CD4-positive, alpha-beta memory T cell (primary cell): Measurements from ENCODE around the gene IQCM. TPM values are rescaled to one million over a fixed set of nuclear protein-coding genes. Genes with fewer than 3 reads are reported as not detected.

Experiments
- CTCF ChIA-PET: fragments of 350-600 bp; sonication (Branson Sonifier 250); formaldehyde crosslinking; loops from one replicate; lab custom pipeline; 2021; ENCODE audit warnings: inconsistent platforms; ENCODE audit not compliant: partially characterized antibody; lab: Charles Lee
- POLR2A ChIA-PET: fragments of 350-600 bp; sonication (Branson Sonifier 250); formaldehyde crosslinking; loops from one replicate; lab custom pipeline; 2021; ENCODE audit not compliant: partially characterized antibody; lab: Charles Lee
- DNase-seq, 5 donors: peaks; one replicate each; pipeline versions ENCODE4 v3.0.0 to v3.0.0-alpha.2; 2020 to 2022; ENCODE audit warnings: mixed read lengths in 1 of 5
- H3K27ac ChIP-seq: one replicate; pipeline ENCODE4 v1.7.0; 2013; ENCODE audit warnings: low read depth, low read length
- H3K27me3 ChIP-seq: 2 replicates; pipeline ENCODE4 v1.7.0; 2013; ENCODE audit warnings: mild to moderate bottlenecking, low read length, moderate library complexity; ENCODE audit not compliant: insufficient read depth
- H3K36me3 ChIP-seq: 2 replicates; pipeline ENCODE4 v1.7.0; 2013; ENCODE audit warnings: mild to moderate bottlenecking, low read length, moderate library complexity; ENCODE audit not compliant: insufficient read depth
- H3K4me1 ChIP-seq: 2 replicates; pipeline ENCODE4 v1.7.0; 2013; ENCODE audit warnings: mild to moderate bottlenecking, low read length, moderate library complexity; ENCODE audit not compliant: insufficient read depth
- H3K4me3 ChIP-seq, 2 donors: one replicate each; pipeline ENCODE4 v1.7.0; 2013; ENCODE audit warnings: low read length in 2 of 2, mild to moderate bottlenecking in 1 of 2
- H3K9me3 ChIP-seq, 2 donors: one replicate each; pipeline ENCODE4 v1.7.0; 2013; ENCODE audit warnings: low read length in 2 of 2, control low read depth in 1 of 2; ENCODE audit not compliant: control insufficient read depth in 1 of 2
- H3K27ac Mint-ChIP-seq, 7 donors: one replicate each; pipeline ENCODE4 v1.8.0; 2020 to 2021; ENCODE audit warnings: mixed read lengths in 7 of 7, mild to moderate bottlenecking in 6 of 7, inconsistent platforms in 3 of 7, moderate library complexity in 3 of 7
- H3K27me3 Mint-ChIP-seq, 2 donors: one replicate each; pipeline ENCODE4 v1.8.0; 2020 to 2021; ENCODE audit warnings: mixed read lengths in 2 of 2
- H3K36me3 Mint-ChIP-seq, 2 donors: one replicate each; pipeline ENCODE4 v1.8.0; 2020 to 2021; ENCODE audit warnings: mixed read lengths in 2 of 2, inconsistent platforms in 1 of 2, mild to moderate bottlenecking in 1 of 2
- H3K4me1 Mint-ChIP-seq, 4 donors: one replicate each; pipeline ENCODE4 v1.8.0; 2020 to 2021; ENCODE audit warnings: mixed read lengths in 4 of 4, mild to moderate bottlenecking in 1 of 4
- H3K4me3 Mint-ChIP-seq, 8 donors: one replicate each; pipeline ENCODE4 v1.8.0; 2020 to 2021; ENCODE audit warnings: mixed read lengths in 8 of 8, mild to moderate bottlenecking in 7 of 8, moderate library complexity in 6 of 8, inconsistent platforms in 3 of 8
- H3K9me3 Mint-ChIP-seq, 8 donors: one replicate each; pipeline ENCODE4 v1.8.0; 2020 to 2021; ENCODE audit warnings: mixed read lengths in 8 of 8, mild to moderate bottlenecking in 5 of 8, inconsistent platforms in 3 of 8, moderate library complexity in 1 of 8
- intact Hi-C: fragments of 100-400 bp; cut with micrococcal nuclease; formaldehyde crosslinking; loops from one replicate; pipeline ENCODE4 v1.15.1; 2023
- polyA plus RNA-seq, 2 donors: library from polyadenylated mRNA; unstranded; fragments of 300-500 nt; fragmentation: Illumina TruSeq; gene quantifications; one replicate each; pipeline ENCODE4 v1.2.3, GENCODE V29; 2021
- total RNA-seq, 2 experiments: library from RNA; stranded (reverse); gene quantifications; one replicate each; pipeline ENCODE4 v1.2.3, GENCODE V29; 2021

IQCM gene
- total and polyA plus RNA-seq, 4 experiments from 2014 or later: not detected

GRCh38 chr4:149781150-149781549 lies 34.5 kb downstream of the IQCM start:
- CTCF ChIA-PET: no interaction called here
- H3K27me3 Mint-ChIP-seq: no peaks in the 10 kb centered on the region
- intact Hi-C loops: no loop called here
- Histone ChIP-seq H3K27ac (no peak overlapping the region), H3K4me1 (no peaks in the 10 kb centered on the region), H3K9me3 (no peaks in the 10 kb centered on the region), H3K36me3 (no peaks in the 10 kb centered on the region), H3K4me3 (no peak overlapping the region), H3K27me3 (no peaks in the 10 kb centered on the region)
- H3K9me3 Mint-ChIP-seq: peaks cover 0 to 6% (median 0%) of the 10 kb centered on the region in 8 donors
- H3K4me3 Mint-ChIP-seq: no peak overlapping the region
- H3K4me1 Mint-ChIP-seq: no peaks in the 10 kb centered on the region
- POLR2A ChIA-PET: no interaction called here
- DNase-seq: no peak
- no peak overlapping the region for H3K27ac Mint-ChIP-seq
- no peaks in the 10 kb centered on the region for H3K36me3 Mint-ChIP-seq

- Mint-ChIP-seq H3K27ac (no peak overlapping the region), H3K27me3 (no peaks in the 10 kb centered on the region), H3K36me3 (no peaks in the 10 kb centered on the region), H3K4me1 (no peaks in the 10 kb centered on the region), H3K4me3 (no peak overlapping the region), H3K9me3 (peaks cover 0 to 2% (median 0%) of the 10 kb centered on the region in 8 donors)
- no peak overlapping the region for H3K27ac ChIP-seq
- intact Hi-C loops: no loop called here
- H3K36me3 ChIP-seq: no peaks in the 10 kb centered on the region
- DNase-seq: no peak
- no peaks in the 10 kb centered on the region for H3K27me3 ChIP-seq
- POLR2A ChIA-PET: no interaction called here
- no peaks in the 10 kb centered on the region for H3K9me3 ChIP-seq
- no peaks in the 10 kb centered on the region for H3K4me1 ChIP-seq
- no peak overlapping the region for H3K4me3 ChIP-seq
- CTCF ChIA-PET: no interaction called here
Measured at GRCh38 chr4:149768477-149768876, 47.2 kb downstream of the IQCM start.

- H3K4me1 ChIP-seq: no peaks in the 10 kb centered on the region
- no peaks in the 10 kb centered on the region for H3K4me1 Mint-ChIP-seq
- ChIA-PET CTCF (interaction anchor here (1.2 kb wide), 1 partner anchor 10 kb away, joined by 3 read pairs; no protein-coding TSS in a partner anchor), POLR2A (no interaction called here)
- no peaks in the 10 kb centered on the region for H3K9me3 ChIP-seq
- H3K27ac ChIP-seq: no peak overlapping the region
- no peak for DNase-seq
- H3K27ac Mint-ChIP-seq: no peak overlapping the region
- H3K9me3 Mint-ChIP-seq: peaks cover 0 to 2% (median 0%) of the 10 kb centered on the region in 8 donors
- H3K4me3 Mint-ChIP-seq: no peak overlapping the region
- H3K36me3 ChIP-seq: no peaks in the 10 kb centered on the region
- H3K36me3 Mint-ChIP-seq: no peaks in the 10 kb centered on the region
- H3K4me3 ChIP-seq: no peak overlapping the region
- no peaks in the 10 kb centered on the region for H3K27me3 Mint-ChIP-seq
- intact Hi-C loops: no loop called here
- no peaks in the 10 kb centered on the region for H3K27me3 ChIP-seq
Measured at GRCh38 chr4:149766135-149766534, 49.5 kb downstream of the IQCM start.

- Histone ChIP-seq H3K36me3 (no peaks in the 10 kb centered on the region), H3K27me3 (no peaks in the 10 kb centered on the region), H3K27ac (no peak overlapping the region), H3K9me3 (no peaks in the 10 kb centered on the region), H3K4me1 (no peaks in the 10 kb centered on the region), H3K4me3 (no peak overlapping the region)
- H3K4me1 Mint-ChIP-seq: no peaks in the 10 kb centered on the region
- POLR2A ChIA-PET: no interaction called here
- peaks cover 0 to 2% (median 0%) of the 10 kb centered on the region in 8 donors for H3K9me3 Mint-ChIP-seq
- H3K36me3 Mint-ChIP-seq: no peaks in the 10 kb centered on the region
- DNase-seq: no peak
- no peaks in the 10 kb centered on the region for H3K27me3 Mint-ChIP-seq
- intact Hi-C loops: no loop called here
- CTCF ChIA-PET: interaction anchor here (0.6 to 1.2 kb wide), 2 partner anchors 10 to 33 kb away, joined by 3 read pairs; no protein-coding TSS in a partner anchor
- no peak overlapping the region for H3K4me3 Mint-ChIP-seq
- no peak overlapping the region for H3K27ac Mint-ChIP-seq
Measured at GRCh38 chr4:149765630-149766029, 50.0 kb downstream of the IQCM start.

- H3K27me3 ChIP-seq: no peaks in the 10 kb centered on the region
- no peaks in the 10 kb centered on the region for H3K36me3 Mint-ChIP-seq
- POLR2A ChIA-PET: no interaction called here
- H3K4me1 Mint-ChIP-seq: no peaks in the 10 kb centered on the region
- H3K9me3 ChIP-seq: no peaks in the 10 kb centered on the region
- H3K36me3 ChIP-seq: no peaks in the 10 kb centered on the region
- no peak for DNase-seq
- peaks cover 0 to 4% (median 0%) of the 10 kb centered on the region in 8 donors for H3K9me3 Mint-ChIP-seq
- no peak overlapping the region for H3K27ac ChIP-seq
- H3K4me3 ChIP-seq: no peak overlapping the region
- no peak overlapping the region for H3K27ac Mint-ChIP-seq
- CTCF ChIA-PET: no interaction called here
- no peaks in the 10 kb centered on the region for H3K4me1 ChIP-seq
- H3K27me3 Mint-ChIP-seq: no peaks in the 10 kb centered on the region
- no peak overlapping the region for H3K4me3 Mint-ChIP-seq
- intact Hi-C loops: no loop called here
Measured at GRCh38 chr4:149755969-149756368, 59.7 kb downstream of the IQCM start.

GRCh38 chr4:149754526-149754925 lies 61.1 kb downstream of the IQCM start:
- Histone ChIP-seq H3K9me3 (no peaks in the 10 kb centered on the region), H3K36me3 (no peaks in the 10 kb centered on the region), H3K4me3 (no peak overlapping the region), H3K27ac (no peak overlapping the region), H3K27me3 (no peaks in the 10 kb centered on the region), H3K4me1 (no peaks in the 10 kb centered on the region)
- DNase-seq: no peak
- Mint-ChIP-seq H3K27ac (no peak overlapping the region), H3K9me3 (peaks cover 0 to 4% (median 0%) of the 10 kb centered on the region in 8 donors), H3K4me3 (no peak overlapping the region), H3K4me1 (no peaks in the 10 kb centered on the region), H3K36me3 (no peaks in the 10 kb centered on the region), H3K27me3 (no peaks in the 10 kb centered on the region)
- POLR2A ChIA-PET: no interaction called here
- intact Hi-C loops: no loop called here
- CTCF ChIA-PET: no interaction called here

- CTCF ChIA-PET: interaction anchor here (1.2 kb wide), 1 partner anchor 9 kb away, joined by 3 read pairs; no protein-coding TSS in a partner anchor
- POLR2A ChIA-PET: no interaction called here
- Histone ChIP-seq H3K27me3 (no peaks in the 10 kb centered on the region), H3K36me3 (no peaks in the 10 kb centered on the region), H3K9me3 (no peaks in the 10 kb centered on the region), H3K4me1 (no peaks in the 10 kb centered on the region), H3K27ac (no peak overlapping the region), H3K4me3 (no peak overlapping the region)
- Mint-ChIP-seq H3K36me3 (no peaks in the 10 kb centered on the region), H3K27ac (no peak overlapping the region), H3K4me3 (no peak overlapping the region), H3K27me3 (no peaks in the 10 kb centered on the region), H3K9me3 (peaks cover 0 to 4% (median 0%) of the 10 kb centered on the region in 8 donors), H3K4me1 (no peaks in the 10 kb centered on the region)
- no peak for DNase-seq
- intact Hi-C loops: no loop called here
Measured at GRCh38 chr4:149752729-149753128, 62.9 kb downstream of the IQCM start.

GRCh38 chr4:149751174-149751573 lies 64.5 kb downstream of the IQCM start:
- no peaks in the 10 kb centered on the region for H3K9me3 ChIP-seq
- H3K36me3 ChIP-seq: no peaks in the 10 kb centered on the region
- H3K27ac ChIP-seq: no peak overlapping the region
- intact Hi-C loops: no loop called here
- DNase-seq: no peak
- H3K27me3 Mint-ChIP-seq: no peaks in the 10 kb centered on the region
- H3K4me3 ChIP-seq: no peak overlapping the region
- no peaks in the 10 kb centered on the region for H3K36me3 Mint-ChIP-seq
- H3K4me1 ChIP-seq: no peaks in the 10 kb centered on the region
- no peak overlapping the region for H3K27ac Mint-ChIP-seq
- ChIA-PET CTCF (no interaction called here), POLR2A (no interaction called here)
- H3K9me3 Mint-ChIP-seq: peaks cover 0 to 4% (median 0%) of the 10 kb centered on the region in 8 donors
- H3K4me3 Mint-ChIP-seq: no peak overlapping the region
- no peaks in the 10 kb centered on the region for H3K4me1 Mint-ChIP-seq
- H3K27me3 ChIP-seq: no peaks in the 10 kb centered on the region
